GM10847 (cell line): ENCODE measurements around the gene COQ2.

ENCODE experiments used
- POLR2A ChIP-seq: IDR thresholded peaks from 2 replicates; pipeline ENCODE4 v1.6.1; 2011; ENCODE audit not compliant: insufficient read length; ENCODE audit errors: extremely low read depth

Gene COQ2

GRCh38 chr4:83230928-83231327 is 53.7 kb downstream of the COQ2 start:
- TF ChIP-seq POLR2A: no peak

GRCh38 chr4:83229791-83230190 is 54.8 kb downstream of the COQ2 start:
- no peak for TF ChIP-seq POLR2A

DNA sequence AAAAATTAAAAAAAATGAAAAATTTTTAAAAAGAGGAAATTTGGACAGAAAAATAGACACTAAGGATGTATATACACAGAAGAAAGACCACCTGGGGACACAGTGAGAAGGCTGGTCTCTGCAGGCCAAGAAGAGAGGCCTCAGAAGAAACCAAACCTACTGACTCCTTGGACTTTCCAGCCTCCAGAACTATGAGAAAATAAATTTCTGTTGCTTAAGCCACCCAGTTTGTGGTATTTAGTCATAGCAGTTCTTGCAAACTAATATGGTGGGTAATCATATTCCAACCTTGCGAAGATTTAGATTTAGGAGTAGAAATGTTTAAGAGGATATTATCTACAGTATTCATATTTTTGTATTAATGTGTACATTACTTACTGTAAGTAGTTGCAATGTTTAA is 56.4 kb downstream of the COQ2 start:
- no peak for TF ChIP-seq POLR2A

- no peak for TF ChIP-seq POLR2A
These were observed 59.9 kb downstream of the COQ2 start for GRCh38 chr4:83224502-83225197.

DNA sequence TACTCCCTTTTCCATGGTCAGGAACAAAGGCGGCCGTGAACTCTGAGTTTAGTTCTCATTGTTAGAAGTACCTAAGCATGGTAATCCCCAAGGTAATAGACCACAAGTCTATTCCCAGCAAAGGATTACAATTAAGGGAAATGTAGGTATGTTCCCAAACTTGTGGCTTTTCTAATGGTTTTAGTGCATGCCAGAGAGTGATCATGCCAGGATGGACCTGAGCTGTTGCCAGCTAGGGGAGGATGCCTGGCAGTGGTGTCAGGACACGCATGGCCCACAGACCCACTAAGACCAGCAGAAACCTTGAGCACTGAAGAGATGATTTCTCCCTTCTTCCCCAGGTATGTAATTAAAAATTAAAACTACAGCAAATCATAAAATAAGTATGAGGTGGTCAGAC is 60.8 kb downstream of the COQ2 start:
- TF ChIP-seq POLR2A: no peak

- TF ChIP-seq POLR2A: no peak
These were observed 62.6 kb downstream of the COQ2 start for GRCh38 chr4:83221897-83222441.

DNA sequence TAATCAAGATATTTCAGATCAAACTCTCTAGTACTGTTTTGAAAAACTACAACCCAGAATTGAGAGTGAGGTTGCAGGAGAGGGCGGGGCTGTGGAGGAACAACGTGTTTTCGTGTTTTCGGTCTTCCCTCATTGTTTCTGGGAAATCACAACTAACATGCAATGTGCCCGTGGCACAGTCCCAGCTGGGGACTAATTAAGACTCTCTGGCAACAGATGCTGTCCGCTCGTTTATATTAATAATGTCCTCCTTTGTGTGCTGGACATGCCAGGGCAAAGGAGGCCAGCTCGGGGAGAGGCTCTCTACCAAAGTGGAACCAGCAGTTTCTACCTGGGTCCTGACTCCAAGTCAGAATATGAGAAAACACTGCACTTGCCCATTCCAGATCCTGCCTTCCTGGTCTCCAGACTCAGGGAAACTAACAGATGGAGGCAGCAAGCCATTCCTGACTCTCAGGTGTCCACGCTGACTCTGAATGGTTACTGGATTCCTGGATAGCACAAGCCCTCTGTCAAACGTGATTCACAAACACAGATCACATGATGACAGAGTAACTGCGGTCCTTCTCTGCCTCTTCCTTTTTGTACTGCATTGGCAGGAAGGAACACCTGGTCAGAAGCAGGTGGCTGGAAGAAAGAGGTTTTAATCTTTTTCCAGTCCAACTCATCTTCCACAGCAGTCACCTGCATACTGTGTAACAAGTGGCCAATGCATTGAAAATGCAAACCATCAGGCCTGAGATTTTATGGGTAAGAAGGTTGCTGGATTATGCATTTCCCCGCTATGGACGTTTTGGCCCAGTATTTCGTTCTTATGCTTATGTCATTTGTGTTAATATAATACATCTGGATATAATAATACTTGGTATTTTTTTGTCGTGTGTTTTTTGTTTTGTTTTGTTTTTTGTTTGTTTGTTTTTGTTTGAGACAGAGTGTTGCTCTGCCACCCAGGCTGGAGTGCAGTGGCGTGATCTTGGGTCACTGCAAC is 65.0 kb downstream of the COQ2 start:
- no peak for TF ChIP-seq POLR2A

DNA sequence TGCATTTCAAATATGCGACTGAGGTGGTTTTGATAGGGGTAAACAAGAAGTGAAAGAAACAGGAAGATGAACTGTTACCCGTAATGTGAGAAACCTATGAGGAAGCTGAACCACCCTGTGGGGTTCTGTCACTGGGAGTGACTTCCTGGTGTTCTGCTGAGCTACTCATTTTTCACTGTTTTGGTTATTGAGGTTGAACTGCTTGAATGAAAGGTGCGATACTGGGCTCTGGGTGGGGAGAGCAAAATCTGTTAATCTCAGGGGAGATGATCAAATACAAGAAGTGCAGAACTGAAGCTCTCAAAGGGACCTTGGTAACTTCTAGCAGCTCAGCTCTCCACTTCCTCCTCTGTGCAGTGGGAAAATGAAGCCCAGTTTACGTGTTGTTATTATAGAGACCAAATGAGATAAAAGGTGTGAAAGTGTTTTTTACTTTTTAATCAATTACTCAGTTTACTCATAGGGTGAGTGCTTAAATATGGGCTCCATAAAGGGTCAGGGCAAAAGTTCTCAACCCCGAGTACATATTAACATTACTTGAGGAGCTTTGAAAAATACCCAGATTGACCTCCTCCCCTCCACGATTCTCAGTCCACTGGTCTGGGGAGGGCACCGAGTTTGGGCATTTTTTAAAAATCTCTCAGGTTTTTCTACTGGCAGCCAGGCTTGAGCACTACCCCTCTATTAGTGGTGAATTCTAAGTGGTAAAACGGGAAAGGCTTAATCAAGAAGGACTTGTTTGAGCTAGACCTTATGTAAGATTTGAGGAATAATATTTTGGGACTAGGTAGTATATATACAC is 66.7 kb downstream of the COQ2 start:
- TF ChIP-seq POLR2A: no peak

DNA sequence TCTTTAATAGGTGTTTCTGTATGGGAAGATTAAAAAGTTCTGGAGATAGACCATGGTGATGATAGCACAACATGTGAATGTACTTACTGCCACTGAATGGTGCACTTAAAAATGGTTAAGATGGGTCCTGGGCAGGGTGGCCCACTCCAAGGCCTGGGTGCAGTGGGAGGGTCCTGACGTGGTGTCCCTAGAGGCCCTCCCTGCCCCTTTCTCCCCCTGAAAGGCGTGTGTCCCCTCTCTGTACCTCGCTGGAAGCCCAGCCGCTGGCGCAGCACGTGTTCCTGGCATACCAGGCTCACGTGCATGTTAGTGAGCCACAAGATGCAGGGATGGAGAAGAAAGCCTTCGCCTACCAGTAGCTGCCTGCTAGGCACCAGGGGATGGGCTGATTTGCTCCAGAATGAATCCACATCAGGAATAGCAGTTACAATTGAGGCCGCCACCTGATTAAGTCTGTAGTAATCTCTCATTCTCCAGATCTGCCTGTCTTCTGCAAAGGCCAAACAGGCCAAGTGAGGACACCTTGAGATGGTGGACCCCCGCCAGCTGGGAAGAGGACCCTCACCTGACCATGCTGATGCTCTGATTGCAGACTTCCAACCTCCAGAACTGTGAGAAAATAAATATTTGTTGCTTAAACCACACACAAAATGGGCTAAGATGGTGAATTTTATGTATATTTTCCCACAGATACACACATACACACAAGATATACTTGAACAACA is 67.5 kb downstream of the COQ2 start:
- TF ChIP-seq POLR2A: no peak

DNA sequence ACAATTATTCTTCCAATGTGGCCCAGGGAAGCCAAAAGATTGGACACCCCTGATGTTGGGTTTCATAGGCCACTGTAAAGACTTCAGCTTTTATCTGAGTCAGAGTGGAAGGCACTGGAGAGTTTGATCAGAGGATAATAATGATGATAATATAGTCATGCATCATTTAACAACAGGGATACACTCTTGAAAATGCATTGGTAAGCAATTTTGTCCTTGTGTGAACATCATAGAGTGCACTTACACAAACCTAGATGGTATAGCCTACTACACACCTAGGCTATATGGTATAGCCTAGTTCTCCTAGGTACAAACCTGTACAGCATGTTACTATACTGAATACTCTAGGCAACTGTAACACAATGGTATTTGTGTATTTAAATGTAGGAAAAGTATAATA is 70.5 kb downstream of the COQ2 start:
- TF ChIP-seq POLR2A: no peak
